Measurements from ENCODE around the gene INSL4. TPM values are rescaled to one million over a fixed set of nuclear protein-coding genes. Genes with fewer than 3 reads are reported as not detected.

INSL4 gene
- total RNA-seq, 4 donors from 2014 or later = not detected

DNA sequence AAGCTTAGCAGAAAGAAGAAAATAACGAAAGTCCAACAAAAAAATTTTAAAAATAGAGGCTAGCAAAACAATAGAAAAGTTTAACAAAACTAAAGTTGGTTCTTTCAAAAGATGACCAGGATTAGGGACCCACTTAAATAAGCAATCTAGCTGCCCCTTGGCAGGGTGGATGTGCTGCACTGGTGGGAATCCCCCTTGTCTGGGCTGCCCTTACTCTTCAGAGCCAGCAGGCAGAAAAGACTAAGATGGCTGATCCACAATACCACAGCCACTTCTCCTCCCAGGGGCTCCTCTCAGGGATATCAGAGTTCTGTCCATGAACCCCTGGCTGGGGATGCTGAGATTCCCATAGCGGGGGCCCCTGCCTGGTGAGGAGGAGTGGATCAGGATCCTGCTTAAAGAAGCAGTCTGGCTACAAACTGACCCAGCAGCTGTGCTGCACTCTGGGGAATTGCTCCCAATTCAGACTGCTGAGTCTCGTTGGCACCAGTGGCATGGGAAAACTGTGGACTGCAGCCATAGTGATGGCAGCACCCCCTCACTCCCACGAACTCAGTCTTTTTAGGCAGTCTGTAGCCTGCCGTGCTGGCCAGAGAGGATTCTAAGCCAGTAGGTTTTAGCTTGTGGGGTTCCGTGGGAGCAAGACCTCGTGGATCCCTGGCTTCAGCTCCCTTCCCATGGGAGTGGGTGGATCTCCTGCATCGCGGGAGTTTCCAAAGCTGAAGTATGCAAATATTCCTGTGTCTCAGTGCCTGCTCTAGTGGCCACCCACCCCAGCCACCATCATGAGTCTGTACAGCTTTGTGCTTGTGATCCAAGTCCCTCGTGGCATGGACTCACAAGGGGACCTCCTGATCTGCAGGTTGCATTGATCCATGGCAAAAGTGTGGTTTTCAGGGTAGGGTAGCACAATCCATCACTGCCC, 42.9 kb upstream of the INSL4 start:
- H3K9me3 ChIP-seq = no peaks in the 10 kb centered on the region
- TF ChIP-seq, protein P1, sequence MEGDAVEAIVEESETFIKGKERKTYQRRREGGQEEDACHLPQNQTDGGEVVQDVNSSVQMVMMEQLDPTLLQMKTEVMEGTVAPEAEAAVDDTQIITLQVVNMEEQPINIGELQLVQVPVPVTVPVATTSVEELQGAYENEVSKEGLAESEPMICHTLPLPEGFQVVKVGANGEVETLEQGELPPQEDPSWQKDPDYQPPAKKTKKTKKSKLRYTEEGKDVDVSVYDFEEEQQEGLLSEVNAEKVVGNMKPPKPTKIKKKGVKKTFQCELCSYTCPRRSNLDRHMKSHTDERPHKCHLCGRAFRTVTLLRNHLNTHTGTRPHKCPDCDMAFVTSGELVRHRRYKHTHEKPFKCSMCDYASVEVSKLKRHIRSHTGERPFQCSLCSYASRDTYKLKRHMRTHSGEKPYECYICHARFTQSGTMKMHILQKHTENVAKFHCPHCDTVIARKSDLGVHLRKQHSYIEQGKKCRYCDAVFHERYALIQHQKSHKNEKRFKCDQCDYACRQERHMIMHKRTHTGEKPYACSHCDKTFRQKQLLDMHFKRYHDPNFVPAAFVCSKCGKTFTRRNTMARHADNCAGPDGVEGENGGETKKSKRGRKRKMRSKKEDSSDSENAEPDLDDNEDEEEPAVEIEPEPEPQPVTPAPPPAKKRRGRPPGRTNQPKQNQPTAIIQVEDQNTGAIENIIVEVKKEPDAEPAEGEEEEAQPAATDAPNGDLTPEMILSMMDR (IDR thresholded peaks at IDR 0.05) = no peak
- TF ChIP-seq POLR2A (IDR thresholded peaks at IDR 0.05) = no peak
- 83 to 86% methylated on average over 9 to 10 of the region's 10 CpGs for WGBS, 2 donors
- no peak overlapping the region for H3K4me3 ChIP-seq (replicated peaks in 1 of 3)
- no peaks in the 10 kb centered on the region for H3K27me3 ChIP-seq
- no peak overlapping the region for H3K27ac ChIP-seq
- no peak for DNase-seq
- no peaks in the 10 kb centered on the region for H3K36me3 ChIP-seq
- intact Hi-C loops (cut with DNase I) = loop anchor here (5.0 kb wide), 1 partner anchor 404 kb away; no protein-coding TSS in a partner anchor
- H3K4me1 ChIP-seq = no peaks in the 10 kb centered on the region

DNA sequence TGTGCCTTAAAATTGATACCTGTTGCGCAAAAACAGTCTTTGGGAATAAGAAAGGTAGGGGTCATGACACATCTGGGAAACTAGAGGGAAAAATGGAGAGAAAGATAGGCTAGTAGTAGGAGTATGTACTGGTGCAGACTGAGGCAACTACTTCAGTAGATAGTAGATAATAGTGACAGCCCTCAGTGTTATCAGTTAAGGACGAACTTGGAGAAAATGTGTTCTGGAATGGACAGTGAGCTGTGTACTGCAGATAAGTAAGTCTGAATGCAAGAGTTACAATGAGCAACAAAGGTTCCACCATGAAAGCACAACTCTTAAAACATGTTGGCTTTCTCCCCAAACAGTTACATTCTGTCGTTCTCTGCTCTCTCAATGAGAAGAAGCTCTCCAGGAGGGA, 39.2 kb upstream of the INSL4 start:
- intact Hi-C loops (cut with DNase I) = no loop called here
- WGBS, 2 donors = 82 to 85% methylated on average over 3 of the region's 3 CpGs

DNA sequence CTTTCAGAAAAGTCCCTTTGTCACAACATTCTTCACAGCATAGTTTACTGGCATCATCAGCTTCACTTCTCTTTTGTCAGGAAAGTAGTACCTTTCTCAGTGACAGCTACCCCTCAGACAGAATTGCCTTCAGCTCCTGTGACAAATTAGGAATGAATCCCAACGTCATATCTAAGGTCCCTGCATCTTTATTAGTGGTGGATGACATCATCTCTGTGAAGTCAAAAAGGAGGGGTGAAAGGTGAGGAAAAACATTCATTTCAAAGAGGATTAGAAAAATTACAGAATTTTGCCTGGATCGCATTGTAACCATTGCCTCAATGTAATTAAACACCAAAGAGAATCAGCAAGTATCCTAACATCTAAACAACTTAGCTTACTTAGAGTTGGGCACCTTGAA, 37.9 kb upstream of the INSL4 start:
- no peaks in the 10 kb centered on the region for H3K36me3 ChIP-seq
- no peaks in the 10 kb centered on the region for H3K9me3 ChIP-seq
- no peak for DNase-seq
- WGBS, 2 donors = 64 to 74% methylated on average over 2 of the region's 2 CpGs
- H3K27me3 ChIP-seq = no peaks in the 10 kb centered on the region
- intact Hi-C loops (cut with DNase I) = no loop called here
- no peaks in the 10 kb centered on the region for H3K4me1 ChIP-seq
- H3K4me3 ChIP-seq (replicated peaks in 1 of 3) = no peak overlapping the region
- TF ChIP-seq, protein P1 (IDR thresholded peaks at IDR 0.05) = no peak
- no peak for TF ChIP-seq POLR2A (IDR thresholded peaks at IDR 0.05)
- no peak overlapping the region for H3K27ac ChIP-seq

More for the DNA sequence above, 39.2 kb upstream of the INSL4 start:
- Histone ChIP-seq H3K27me3 (no peaks in the 10 kb centered on the region), H3K36me3 (no peaks in the 10 kb centered on the region), H3K4me3 (replicated peaks in 1 of 3) (no peak overlapping the region), H3K4me1 (no peaks in the 10 kb centered on the region), H3K27ac (no peak overlapping the region), H3K9me3 (no peaks in the 10 kb centered on the region)
- TF ChIP-seq, protein P1 (IDR thresholded peaks at IDR 0.05) = no peak
- no peak for TF ChIP-seq POLR2A (IDR thresholded peaks at IDR 0.05)
- no peak for DNase-seq

GRCh38 chr9:5195463-5195862, 35.8 kb upstream of the INSL4 start:
- H3K27me3 ChIP-seq = no peaks in the 10 kb centered on the region
- no peaks in the 10 kb centered on the region for H3K4me1 ChIP-seq
- 64 to 73% methylated on average over 1 of the region's 1 CpG for WGBS, 2 donors
- no peak overlapping the region for H3K27ac ChIP-seq
- no peaks in the 10 kb centered on the region for H3K9me3 ChIP-seq
- intact Hi-C loops (cut with DNase I) = no loop called here
- TF ChIP-seq, protein P1 (IDR thresholded peaks at IDR 0.05) = no peak
- no peak for TF ChIP-seq POLR2A (IDR thresholded peaks at IDR 0.05)
- no peak for DNase-seq
- no peaks in the 10 kb centered on the region for H3K36me3 ChIP-seq
- H3K4me3 ChIP-seq (replicated peaks in 1 of 3) = no peak overlapping the region

DNA sequence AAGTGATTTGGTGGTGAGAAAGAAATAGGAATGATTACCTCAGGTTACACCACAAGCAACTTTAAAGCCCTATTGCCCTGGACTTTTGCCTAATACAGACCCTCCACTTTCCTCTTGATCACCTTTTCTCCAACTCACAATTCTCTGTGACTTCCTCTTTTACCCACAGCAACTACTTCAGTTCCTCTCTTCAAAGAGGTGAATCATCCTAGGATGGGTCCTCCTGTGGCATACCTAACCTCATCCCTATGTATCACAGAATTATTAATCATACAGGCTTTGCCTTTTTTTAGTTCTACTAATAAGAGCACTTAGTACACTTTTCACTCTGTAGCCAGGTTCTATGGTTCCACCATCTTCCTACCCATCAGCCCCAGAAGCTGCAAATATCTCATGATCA, 26.1 kb upstream of the INSL4 start:
- no peaks in the 10 kb centered on the region for H3K27me3 ChIP-seq
- H3K4me1 ChIP-seq = no peaks in the 10 kb centered on the region

More for the DNA sequence above, 26.1 kb upstream of the INSL4 start:
- no peak for DNase-seq
- H3K27ac ChIP-seq = no peak overlapping the region
- intact Hi-C loops (cut with DNase I) = no loop called here
- H3K4me3 ChIP-seq (replicated peaks in 1 of 3) = no peak overlapping the region
- TF ChIP-seq, protein P1 (IDR thresholded peaks at IDR 0.05) = no peak
- TF ChIP-seq POLR2A (IDR thresholded peaks at IDR 0.05) = no peak
- no peaks in the 10 kb centered on the region for H3K9me3 ChIP-seq
- H3K36me3 ChIP-seq = no peaks in the 10 kb centered on the region

Measured in thyroid gland (tissue), 4 donors.